Measurements from ENCODE around the gene TBKBP1.

Gene TBKBP1

DNA sequence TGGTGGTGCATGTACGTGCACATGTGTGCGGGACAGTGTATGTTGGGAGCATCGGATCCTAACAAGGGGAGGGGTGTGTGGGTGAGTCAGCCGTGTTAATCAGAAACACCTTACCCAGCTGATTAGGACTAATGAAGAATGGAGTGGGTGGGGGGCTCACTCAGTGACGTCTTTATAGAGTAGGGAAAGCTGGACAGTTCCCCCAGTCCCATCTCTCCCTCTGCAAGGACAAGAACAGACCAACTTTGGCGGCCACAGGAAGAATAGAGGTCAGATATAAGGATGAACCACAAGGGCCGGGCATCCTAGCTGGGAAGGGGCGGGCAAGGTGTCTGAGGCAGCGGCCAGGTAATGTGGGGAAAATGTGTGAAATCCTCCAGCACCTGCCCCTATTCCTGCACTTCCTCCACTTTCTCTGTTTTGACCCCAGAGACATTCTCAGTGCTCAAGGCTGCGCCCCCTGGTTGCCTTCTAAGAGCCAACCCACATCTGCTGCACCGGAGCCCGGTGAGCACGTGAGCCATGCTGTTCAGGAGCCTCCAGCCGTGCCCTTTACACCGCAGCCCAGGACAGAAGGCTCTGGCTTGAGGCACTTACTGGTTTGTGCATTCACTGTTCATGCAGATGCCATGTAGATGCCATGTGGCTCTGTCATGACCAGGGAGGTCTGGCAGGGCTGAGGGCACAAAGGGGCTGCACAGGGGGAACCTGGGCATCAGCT is 20.2 kb downstream of the TBKBP1 start:
- DNase-seq (ENCODE audit: low read depth), result no peak

DNA sequence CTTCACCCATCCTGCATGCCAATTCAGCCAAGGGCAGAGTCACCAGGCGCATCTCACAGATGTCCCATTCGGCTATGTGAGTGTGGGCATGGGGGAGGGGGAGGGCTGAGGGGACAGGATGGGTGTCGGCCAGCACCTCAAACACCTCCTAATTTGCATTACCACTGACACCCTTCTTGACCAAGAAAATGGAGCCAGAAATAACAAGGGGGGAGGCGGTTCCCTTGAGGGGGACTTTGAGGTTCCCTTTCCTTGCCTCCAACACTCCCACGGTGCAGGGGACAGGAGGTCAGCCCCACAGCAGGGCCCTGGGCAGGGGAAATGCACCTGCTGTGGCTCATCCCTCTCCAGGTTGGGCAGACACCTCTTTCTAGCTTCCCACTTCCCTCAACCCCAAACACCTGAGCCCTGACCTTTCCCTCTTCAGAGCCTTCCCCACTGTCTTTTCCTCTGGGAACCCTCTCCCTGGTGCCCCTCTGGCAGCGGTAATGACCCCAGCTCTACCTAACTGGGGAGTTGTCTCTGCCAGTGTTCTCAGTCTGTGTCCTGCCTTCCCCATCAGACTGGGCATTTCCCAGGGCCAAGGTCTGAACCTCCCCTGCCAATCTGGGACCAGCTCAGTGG is 20.9 kb downstream of the TBKBP1 start:
- DNase-seq (ENCODE audit: low read depth), result no peak

DNA sequence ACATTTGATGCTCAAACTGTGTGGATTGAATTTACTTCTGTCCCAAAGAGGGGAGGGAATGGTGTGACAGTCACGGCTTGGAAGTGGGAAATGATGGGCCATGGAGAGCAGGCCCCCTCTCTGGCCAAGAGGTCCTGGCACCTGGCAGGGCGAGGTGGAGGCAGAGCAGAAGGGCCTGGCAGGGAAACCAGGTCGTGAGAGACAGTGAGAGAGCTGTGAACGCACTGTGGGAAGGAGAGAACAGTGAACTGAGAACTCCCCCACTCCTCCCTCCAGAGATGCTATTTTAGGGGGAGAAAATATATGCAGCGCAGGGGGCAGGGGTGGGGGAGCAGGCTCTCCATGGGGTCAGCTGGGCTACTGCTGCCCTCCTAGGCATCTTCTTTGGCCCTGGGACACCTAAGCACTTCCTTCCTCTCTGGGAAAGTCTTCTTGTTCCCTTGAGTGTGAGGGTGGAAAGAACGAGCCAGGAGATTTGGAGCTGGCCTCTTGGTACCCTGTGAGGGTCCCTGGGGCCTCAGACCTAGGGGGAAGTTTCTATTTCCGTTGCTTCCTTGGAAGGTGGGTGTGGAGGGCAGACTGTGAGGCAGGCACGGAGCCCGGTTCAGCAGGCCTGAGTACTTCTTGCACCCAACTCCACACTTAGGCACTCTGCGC is 21.8 kb downstream of the TBKBP1 start:
- DNase-seq (ENCODE audit: low read depth), result no peak

DNA sequence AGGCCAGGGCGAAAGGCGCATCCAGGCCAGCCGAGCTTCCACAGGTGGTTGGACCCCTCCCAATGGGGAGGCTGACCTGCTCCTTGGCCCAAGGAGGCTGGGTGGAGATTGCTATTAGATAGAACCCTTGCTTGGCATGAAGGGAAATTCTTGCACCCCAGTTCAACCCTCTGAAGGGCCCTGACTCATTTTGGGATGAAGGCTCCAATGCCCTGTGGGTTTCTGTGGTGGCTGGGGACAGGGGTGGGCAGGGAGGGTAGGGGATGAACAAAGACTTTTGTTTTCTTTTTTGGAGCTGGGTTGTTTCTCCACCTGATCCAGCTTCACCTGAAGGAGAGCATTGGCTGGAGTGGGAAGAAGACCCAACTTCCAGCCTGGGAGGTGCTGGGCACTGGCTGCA is 22.4 kb downstream of the TBKBP1 start:
- no peak for DNase-seq (ENCODE audit: low read depth)

DNA sequence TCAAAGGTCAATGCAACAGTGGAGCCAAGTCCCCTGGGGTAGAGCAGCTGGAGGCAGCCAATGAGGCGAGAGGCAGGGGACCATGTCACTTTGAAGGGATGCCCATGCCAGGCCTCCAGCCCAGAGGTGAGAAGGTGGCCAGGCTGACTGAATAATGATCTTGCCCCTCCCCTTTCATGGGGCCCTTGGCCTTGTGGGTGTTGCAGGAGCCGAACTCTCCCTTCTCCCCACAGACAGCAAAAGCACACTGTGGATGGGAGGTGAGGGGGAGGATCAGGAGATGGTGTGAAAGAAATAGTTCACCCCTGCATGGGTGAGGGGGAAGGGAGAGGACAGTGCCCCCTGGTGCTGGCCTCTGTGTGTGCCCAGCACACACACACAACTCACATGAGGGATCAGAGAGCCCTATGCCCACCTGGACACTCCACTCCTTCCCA is 23.3 kb downstream of the TBKBP1 start:
- DNase-seq (ENCODE audit: low read depth), result peak; percentile 22

DNA sequence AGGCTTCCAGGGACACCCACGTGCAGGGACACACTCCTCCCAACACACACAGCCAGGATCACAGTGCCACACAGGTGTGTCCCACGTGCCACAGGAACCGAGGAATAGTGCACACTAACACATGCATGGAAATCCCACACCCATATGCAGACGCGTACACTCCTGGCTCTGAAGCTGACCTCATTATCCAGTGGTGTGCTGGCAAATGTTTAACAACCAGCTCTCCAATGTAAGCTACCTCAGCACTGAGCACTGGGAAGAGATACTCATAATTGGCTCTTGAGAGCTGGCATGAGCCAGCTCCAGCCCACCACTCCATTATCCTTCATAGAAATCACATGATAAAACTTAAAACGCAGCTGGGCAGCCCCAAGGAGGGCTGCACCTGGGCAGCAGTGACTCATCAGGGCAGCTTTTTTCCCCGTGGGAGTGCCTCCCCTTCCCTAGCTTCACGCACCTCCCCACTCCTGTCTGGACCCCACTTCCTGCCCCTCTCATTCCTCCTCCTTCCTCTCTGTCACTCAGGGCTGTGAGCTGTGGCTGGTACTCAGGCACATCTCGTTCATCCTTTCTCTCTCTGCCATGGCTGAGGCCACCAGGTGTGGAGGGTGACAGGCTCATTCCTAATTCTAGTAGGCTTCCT is 24.1 kb downstream of the TBKBP1 start:
- no peak for DNase-seq (ENCODE audit: low read depth)

DNA sequence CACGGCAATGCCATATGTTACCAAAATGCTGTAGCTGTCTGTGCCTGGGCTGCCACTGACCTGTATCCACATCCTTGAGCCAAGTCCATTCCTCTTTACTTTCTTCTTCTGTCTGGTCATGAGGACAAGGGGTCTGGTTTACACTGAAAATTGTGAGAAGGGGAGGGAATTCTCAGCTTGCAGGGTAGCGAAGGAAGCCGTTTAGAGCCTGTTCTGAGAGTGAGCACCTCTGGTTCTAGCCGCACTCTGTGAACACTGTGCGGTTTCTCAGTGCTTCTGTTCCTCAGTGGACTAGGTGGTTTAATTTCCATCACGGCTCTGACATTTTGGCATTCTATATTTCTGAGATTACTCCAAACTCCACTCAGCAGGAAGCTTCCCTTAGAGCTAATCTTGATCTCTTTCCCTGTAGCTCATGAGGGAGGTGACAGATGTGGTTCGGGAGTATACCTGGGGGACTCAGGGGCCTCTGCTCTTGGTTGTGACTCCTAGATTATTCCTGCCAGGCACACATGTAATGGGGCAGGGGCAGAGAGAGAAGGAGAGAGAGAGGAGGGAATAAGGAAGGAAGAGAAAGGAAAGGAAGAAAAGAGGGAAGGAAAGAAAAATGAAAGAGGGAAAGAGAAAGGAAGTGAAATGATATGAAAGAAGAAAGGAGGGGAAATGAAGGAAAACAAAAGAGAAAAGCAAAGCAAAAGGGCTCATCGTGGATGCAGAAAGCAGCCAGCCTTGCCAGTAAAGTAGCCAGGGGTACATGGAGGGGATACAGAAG is 24.9 kb downstream of the TBKBP1 start:
- DNase-seq (ENCODE audit: low read depth), result no peak

DNA sequence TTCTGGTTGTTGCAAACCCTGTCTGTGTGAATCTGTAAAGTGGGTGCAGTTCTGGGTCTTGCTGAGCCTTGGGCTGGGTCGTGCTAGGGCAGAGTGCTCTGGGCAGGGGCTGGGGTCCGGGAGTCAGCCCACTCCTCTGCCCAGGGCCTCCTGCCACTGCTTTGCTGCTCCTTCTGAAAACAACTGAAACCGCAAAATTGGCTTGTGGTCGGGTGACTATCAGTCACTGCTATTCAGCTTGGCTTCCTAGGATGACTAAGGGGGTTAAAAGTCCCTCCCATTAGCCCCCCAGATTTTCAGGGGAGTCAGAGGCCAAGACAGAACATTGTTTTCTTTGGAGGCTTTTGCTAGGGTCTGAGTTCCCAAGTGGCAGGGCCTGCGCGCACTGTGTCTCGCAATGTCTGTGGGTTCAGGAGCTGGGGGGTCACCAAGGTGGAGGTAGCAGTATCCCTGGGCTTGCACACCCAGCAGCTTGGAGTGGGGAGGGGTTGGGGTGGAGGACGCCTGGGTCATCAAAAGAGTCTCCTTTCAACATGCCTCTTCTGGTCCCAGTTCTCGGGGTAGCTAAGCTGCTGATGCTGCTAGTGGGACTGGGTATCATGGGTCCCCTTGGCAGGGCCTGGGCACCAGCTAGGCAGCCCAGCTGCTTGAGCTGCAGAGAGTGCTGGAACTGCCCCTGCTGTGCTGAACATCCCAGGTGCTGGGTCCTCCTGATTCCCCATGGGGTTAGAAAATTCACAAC is 25.6 kb downstream of the TBKBP1 start:
- DNase-seq (ENCODE audit: low read depth), result peak; percentile 72

DNA sequence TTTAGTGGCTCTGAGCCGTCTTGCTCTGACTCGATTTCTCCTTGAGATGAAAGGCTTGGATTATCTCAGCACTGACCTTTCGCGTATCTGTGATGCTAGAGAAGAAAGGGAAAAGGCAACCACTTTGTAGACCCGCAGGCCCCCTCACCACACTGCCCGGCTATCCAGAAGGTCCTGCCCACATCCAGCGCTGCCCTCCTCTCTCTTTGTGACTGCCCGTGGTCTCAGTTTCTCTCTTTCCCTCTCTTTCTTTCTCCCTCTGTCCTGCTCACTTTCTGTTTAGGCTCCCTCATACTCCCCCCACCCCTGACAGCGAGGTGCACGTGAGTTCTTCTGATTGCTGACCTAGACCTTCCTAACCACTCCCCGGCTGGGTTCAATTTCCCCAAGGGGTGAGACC is 26.2 kb downstream of the TBKBP1 start:
- DNase-seq (ENCODE audit: low read depth), result no peak

DNA sequence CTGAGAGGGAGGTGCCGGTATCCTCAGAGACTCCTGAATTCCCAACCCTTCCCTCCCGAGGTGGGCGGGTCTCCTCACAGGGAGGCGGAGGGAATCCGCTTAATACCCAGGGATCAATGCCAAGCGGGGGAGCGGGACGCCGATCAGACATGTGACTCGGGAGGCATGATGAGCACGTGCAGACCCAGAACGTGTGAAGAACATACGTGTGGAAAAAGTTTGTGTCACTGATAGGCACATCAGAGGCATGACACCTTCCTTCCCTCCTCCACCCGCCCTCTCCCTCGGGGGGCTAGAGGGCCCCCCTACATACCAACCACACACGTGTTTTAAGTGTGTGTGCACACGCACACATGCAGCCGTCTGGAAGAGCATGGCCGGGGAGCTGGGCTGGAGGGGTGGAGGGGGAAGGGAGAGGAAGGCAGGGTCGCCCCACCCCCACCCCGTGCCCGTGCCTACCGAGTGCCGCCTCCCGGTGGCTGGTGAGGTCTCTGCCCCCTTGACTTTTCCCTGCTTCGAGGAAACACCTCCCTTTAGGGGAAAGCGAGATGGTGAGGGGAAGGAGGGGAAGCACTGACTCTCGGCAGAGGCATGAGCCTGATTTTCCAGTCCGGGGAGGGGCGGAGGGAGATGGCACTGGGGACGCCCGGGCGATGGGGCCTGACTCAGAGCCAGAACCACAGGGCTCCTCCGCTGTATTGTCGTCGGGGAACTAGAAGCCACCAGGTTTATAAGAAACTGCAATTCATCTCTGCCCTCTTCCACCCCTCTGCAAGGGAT is 27.0 kb downstream of the TBKBP1 start:
- DNase-seq (ENCODE audit: low read depth), result no peak

DNA sequence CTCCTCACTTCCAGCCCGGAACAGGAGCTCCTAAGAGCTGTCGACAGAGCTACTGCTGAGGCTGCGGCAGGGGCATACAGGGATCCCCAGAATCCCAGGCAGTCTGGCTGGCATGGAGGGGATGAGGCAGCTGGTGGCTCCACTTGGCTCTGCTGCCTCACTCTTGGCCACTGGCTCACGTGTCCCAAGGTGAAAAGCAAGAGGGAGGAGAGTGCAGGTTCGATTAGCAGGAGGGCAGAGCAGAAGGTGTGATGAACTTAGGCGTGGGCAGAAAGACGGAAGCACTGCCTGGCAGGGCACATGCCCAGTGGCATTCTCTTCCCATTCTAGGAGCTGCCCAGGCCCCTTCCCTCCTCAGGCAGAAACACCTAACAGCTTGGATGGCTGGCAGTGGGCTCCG is 27.8 kb downstream of the TBKBP1 start:
- no peak for DNase-seq (ENCODE audit: low read depth)

DNA sequence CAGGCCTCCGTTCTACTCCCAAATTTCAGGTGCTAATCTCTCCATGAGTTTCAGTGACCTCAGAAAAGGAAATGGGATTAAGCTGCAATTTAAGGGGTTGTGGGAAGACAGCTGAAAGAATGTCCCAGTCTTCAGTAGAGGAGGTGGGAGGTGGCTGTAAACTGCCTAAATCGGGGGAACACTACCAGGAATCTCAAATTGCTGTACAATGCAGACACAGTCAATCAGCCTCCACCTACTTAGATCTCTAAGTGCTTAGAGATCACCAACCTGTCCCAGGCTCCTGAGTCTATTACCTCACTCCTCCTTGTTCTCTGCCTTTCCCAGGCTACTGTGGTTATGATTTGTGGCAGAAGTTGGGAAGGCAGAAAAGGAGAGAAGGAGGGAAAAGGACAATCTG is 30.7 kb downstream of the TBKBP1 start:
- no peak for DNase-seq (ENCODE audit: low read depth)

DNA sequence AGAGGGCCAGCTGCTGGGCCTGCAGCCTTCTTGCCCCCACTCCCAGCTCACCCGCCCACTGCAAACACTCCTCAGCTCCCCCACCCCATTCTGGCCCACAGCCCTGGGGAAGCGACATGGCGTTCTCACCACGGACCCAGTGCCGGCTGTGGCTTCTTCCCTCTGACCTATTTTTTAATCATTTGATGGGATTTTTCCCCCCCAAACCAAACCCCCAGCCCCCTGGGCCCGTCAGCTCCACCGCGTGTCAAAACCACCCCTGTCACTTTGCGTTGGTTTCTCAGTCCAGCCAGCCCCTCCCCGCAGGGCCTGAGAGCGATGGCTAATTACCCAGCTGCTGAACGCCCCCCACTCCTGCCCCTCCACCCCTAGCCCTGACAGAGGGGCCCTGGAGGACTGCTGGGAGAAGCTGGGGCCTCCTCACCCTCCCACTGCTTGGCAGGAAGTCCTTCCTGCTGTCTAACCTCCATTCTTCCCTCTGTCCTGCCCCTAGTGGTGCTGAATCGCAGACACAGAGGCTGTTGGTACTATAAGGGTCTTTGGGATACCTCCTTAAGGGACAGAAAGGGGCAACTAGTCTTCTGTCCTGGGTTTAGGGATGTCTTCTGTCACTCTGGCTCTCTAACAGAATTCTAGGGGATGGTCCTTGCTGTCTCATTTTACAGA is 31.6 kb downstream of the TBKBP1 start:
- DNase-seq (ENCODE audit: low read depth), result no peak

DNA sequence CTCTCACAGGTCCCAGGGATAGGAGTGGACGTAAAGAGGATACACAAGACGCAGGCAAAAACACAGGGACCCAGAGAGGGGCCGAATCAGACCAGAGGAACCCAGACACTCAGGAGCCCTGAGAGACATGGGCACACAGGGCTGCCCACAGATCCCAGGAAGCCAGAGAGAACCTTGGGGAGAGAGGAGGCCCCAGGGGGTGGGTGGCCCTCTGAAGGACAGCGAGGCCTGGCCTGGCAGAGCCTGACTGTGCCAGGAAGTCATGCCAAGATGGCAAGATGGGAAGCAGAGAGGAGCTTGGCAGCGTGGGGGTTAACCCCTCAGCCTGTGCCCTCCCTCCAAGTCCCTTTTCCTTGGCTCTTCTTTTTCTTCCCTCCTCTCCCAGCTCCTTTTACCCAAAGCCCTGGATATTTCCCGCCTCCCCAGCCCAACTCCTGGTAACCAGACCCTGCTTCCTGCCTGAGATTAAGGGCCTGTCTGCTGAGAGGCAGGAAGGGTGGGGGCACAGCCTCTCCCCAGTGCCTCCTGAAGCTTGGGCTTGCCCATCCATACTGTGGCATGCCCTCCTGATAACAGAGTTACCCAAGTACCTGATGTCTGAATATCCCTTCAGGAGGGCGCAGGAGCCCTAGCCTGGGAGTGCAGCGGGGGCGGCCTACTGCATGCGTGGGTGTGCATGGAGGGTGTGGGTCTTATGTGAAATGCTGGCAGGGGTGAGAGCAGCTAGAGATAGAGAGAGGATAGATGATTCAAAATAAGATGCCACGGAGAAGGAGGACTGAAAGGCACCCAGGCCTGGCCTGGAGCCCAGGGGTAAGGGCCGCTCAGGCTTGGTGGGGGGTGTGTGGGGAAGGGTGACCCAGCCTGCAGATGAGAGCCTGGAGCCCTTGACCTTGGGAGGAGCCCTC is 33.1 kb downstream of the TBKBP1 start:
- no peak for DNase-seq (ENCODE audit: low read depth)

DNA sequence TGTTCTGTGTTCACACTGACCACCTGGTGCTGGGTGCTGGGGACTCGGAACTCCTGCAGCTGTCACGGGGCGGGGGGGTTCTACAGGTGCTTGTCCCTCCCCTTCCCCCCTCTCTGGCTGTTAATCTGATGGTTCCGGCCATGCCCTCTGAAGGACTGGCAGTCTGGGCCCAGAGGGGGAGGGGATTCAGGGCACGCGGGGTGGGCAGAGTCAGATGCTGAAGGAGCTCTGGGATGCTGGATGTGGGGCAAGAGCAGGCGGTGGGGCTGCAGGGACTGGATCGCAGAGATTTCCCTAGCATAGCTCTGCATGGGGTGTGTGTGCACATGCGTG is 33.7 kb downstream of the TBKBP1 start:
- DNase-seq (ENCODE audit: low read depth), result no peak

DNA sequence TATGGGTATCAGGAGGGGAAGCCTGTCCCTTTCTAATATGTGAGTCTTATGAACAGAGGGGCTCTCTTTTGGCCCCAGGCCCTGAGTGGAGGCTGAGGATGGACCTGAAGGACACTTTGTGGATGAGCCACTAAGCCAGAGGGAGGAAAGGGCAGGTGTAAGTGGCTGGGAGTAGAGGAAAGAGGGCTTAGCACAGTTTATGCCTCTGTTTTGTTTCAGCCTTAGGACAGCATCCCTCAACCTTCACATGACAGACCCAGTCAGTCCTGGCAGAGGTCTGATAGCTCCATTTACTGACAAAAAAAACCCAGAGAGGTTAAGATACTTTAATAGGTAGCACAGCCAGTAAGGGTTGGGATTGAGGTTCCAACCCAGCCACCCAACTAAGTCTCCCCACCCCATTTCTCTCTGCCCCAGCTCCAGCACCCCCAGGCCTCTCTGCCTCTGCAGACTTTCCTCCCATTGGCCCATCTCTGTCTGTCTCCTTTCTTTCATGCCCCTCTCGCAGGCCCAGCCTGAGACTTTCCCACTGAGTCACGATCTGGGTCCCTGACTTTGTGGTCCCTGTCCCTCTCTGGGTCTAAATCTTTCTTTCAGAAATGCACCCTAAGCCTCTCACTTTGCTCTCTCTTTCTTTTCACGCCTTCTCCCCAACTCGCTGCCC is 34.4 kb downstream of the TBKBP1 start:
- DNase-seq (ENCODE audit: low read depth), result no peak

DNA sequence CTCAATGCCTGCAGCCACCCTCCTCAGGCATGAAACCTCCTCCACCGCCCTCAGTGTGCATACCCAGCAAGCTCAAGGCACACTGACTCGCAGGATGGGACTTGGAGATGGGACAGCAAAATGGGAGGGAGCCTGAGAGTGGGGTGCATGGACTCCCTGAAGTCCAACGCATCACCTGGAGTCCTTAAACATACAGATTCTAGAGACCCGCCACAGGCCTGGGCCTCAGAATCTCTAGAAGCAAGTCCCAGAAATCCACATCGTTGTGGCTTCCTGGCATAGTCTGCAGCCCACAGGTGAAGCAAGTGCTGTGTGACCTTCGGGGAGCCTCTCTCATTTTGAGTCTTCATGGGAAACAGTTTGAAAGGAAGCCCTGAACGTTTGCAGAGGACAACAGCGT is 35.5 kb downstream of the TBKBP1 start:
- no peak for DNase-seq (ENCODE audit: low read depth)

DNA sequence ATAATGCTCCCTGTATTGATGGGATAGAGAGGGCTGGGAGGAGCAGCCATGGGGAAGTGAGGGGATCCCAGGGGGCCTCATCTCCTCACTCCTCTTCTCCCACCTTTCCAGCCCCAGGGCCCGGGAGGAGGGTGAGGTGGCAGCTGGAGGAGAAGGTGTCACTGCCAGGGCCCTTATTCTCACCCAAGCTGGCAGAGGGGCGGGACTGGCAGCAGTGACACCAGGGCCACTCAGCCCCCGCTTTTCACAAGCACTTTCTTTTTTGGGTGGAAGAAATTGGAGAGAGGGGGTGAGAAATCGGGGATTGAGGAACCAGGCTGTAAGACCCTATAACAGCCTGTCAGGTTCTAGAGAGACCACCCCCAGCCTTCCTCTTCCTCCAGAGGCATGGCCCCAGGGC is 36.7 kb downstream of the TBKBP1 start:
- no peak for DNase-seq (ENCODE audit: low read depth)

DNA sequence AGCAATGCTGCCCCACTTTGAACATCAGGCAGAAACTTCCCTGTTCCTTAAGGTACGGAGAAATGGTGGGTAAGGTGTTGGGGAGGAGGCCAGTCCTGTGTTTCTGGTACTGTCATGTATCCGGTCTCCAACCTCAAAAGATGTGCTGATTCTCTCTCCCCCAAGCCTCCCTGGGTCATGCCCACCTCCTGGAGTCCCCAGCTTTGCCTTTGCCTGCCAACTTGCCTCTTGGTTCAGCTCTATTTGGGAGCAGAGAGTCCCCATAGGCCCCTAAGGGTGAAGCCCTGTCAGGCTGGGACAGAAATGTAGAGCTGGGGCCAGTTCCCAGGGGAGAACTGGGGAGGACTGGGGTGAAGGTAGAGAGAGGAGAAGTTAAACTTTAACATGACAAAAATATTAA is 37.4 kb downstream of the TBKBP1 start:
- no peak for DNase-seq (ENCODE audit: low read depth)

Data from amniotic epithelial cell (primary cell).